Thyroid gland (tissue), 4 donors: ENCODE data around the gene TMSB4X. TPM values are rescaled to one million over a fixed set of nuclear protein-coding genes. Genes with fewer than 3 reads are reported as not detected.
A peak's percentile ranks its signal among the peaks of the same experiment; 100 is the strongest.

Experiments used
- DNase-seq, 2 donors: peaks; one replicate each; pipeline ENCODE4 v3.0.0-alpha.2; 2019
- H3K27ac ChIP-seq, 3 donors: fragments of 200-600 bp; sonication (generic); 1 replicate in 2 of 3; 2 replicates in 1 of 3; pipeline ENCODE4 v1.5.1; 2016 to 2019; ENCODE audit warnings: mild to moderate bottlenecking in 1 of 3, moderate library complexity in 1 of 3
- H3K27me3 ChIP-seq: fragments of 200-600 bp; sonication (generic); one replicate; pipeline ENCODE4 v1.5.1; 2019
- H3K36me3 ChIP-seq, 2 donors: fragments of 200-600 bp; sonication (generic); one replicate each; pipeline ENCODE4 v1.5.1; 2016 to 2019
- H3K4me1 ChIP-seq, 2 donors: fragments of 200-600 bp; sonication (generic); one replicate each; pipeline ENCODE4 v1.5.1; 2017 to 2019
- H3K4me3 ChIP-seq, 3 donors: fragments of 200-600 bp; sonication (generic); replicated peaks in 1 of 3; 1 replicate in 2 of 3; 2 replicates in 1 of 3; pipeline ENCODE4 v1.5.1; 2016; ENCODE audit warnings: mild to moderate bottlenecking in 1 of 3
- H3K9me3 ChIP-seq: fragments of 200-600 bp; sonication (generic); one replicate; pipeline ENCODE4 v1.5.1; 2017
- CTCF ChIP-seq, 6 experiments: fragments of 200-600 bp in 3 of 6; fragments of 450-650 bp in 3 of 6; sonication (generic) in 3 of 6; IDR thresholded peaks; one replicate each; pipeline ENCODE4 v1.5.1; 2016 to 2019; ENCODE audit warnings: antibody characterized with exemption in 6 of 6, mild to moderate bottlenecking in 2 of 6, inconsistent platforms in 1 of 6, moderate library complexity in 1 of 6
- POLR2A ChIP-seq, 2 donors: fragments of 450-650 bp; IDR thresholded peaks; one replicate each; pipeline ENCODE4 v1.6.1; 2017; ENCODE audit warnings: antibody characterized with exemption in 2 of 2, mild to moderate bottlenecking in 2 of 2, moderate library complexity in 1 of 2
- WGBS, 2 donors: methylation state at CpG; one replicate each; pipeline ENCODE4 v1.1.5; 2017; 5-methylcytosine and 5-hydroxymethylcytosine counted together
- intact Hi-C: fragments of 100-400 bp; cut with DNase I; formaldehyde crosslinking; loops from one replicate; pipeline ENCODE4 v1.15.1; 2023
- total RNA-seq, 4 donors: library from RNA; depleted of rRNA; stranded (reverse); fragments of >200 nt; gene quantifications; one replicate each; pipeline ENCODE4 v1.2.3, GENCODE V29; 2016

Gene TMSB4X
- total RNA-seq, 4 donors from 2014 or later = 854 to 2,672 (median 1,302) TPM

- intact Hi-C loops = loop anchor here (5.0 kb wide), 1 partner anchor 540 kb away; no protein-coding TSS in a partner anchor
- no peaks in the 10 kb centered on the region for H3K9me3 ChIP-seq
- peak; percentile 61 to 68 for DNase-seq
- peak overlapping the region in 1 of 3 donors; percentile 48 for H3K27ac ChIP-seq
- peaks cover 0 to 7% of the 10 kb centered on the region in 2 donors for H3K4me1 ChIP-seq
- TF ChIP-seq CTCF (IDR thresholded peaks at IDR 0.05) (peak; percentile 67 to 98 (median 86)), POLR2A (IDR thresholded peaks at IDR 0.05) (no peak)
- H3K36me3 ChIP-seq = no peaks in the 10 kb centered on the region
- no peak overlapping the region for H3K4me3 ChIP-seq
- 33 to 41% methylated on average over 5 of the region's 5 CpGs for WGBS, 2 donors
- H3K27me3 ChIP-seq = no peaks in the 10 kb centered on the region
Observed at GRCh38 chrX:12946838-12947544, 27.9 kb upstream of the TMSB4X start.

- Histone ChIP-seq H3K4me1 (peaks cover 0 to 7% of the 10 kb centered on the region in 2 donors), H3K27ac (no peak overlapping the region), H3K36me3 (no peaks in the 10 kb centered on the region), H3K27me3 (no peaks in the 10 kb centered on the region), H3K9me3 (no peaks in the 10 kb centered on the region), H3K4me3 (no peak overlapping the region)
- intact Hi-C loops = loop anchor here (5.0 kb wide), 1 partner anchor 540 kb away; no protein-coding TSS in a partner anchor
- no peak for DNase-seq
- WGBS, 2 donors = 80 to 90% methylated on average over 5 of the region's 5 CpGs
- TF ChIP-seq CTCF (IDR thresholded peaks at IDR 0.05) (no peak), POLR2A (IDR thresholded peaks at IDR 0.05) (no peak)
Observed at GRCh38 chrX:12947545-12948235, 27.2 kb upstream of the TMSB4X start.

GRCh38 chrX:12948495-12948894 is 26.4 kb upstream of the TMSB4X start:
- Histone ChIP-seq H3K27me3 (no peaks in the 10 kb centered on the region), H3K27ac (no peak overlapping the region), H3K4me1 (peaks cover 0 to 7% of the 10 kb centered on the region in 2 donors), H3K36me3 (no peaks in the 10 kb centered on the region), H3K4me3 (no peak overlapping the region), H3K9me3 (no peaks in the 10 kb centered on the region)
- 94 to 95% methylated on average over 2 of the region's 2 CpGs for WGBS, 2 donors
- intact Hi-C loops = loop anchor here (5.0 kb wide), 1 partner anchor 539 kb away; no protein-coding TSS in a partner anchor
- no peak for TF ChIP-seq CTCF (IDR thresholded peaks at IDR 0.05)
- DNase-seq = no peak

- H3K36me3 ChIP-seq = no peaks in the 10 kb centered on the region
- H3K27me3 ChIP-seq = no peaks in the 10 kb centered on the region
- no peak for TF ChIP-seq POLR2A (IDR thresholded peaks at IDR 0.05)
- TF ChIP-seq CTCF (IDR thresholded peaks at IDR 0.05) = no peak
- no peak for DNase-seq
- intact Hi-C loops = loop anchor here (5.0 kb wide), 1 partner anchor 538 kb away; no protein-coding TSS in a partner anchor
- H3K9me3 ChIP-seq = no peaks in the 10 kb centered on the region
- 37 to 50% methylated on average over 3 to 5 of the region's 5 CpGs for WGBS, 2 donors
- peaks cover 0 to 7% of the 10 kb centered on the region in 2 donors for H3K4me1 ChIP-seq
- no peak overlapping the region for H3K4me3 ChIP-seq
- no peak overlapping the region for H3K27ac ChIP-seq
Observed at GRCh38 chrX:12949205-12949926, 25.5 kb upstream of the TMSB4X start.
